ENCODE results near the gene NCOA6. TPM values are rescaled to one million over a fixed set of nuclear protein-coding genes. Genes with fewer than 3 reads are reported as not detected.
"Not testable (repeated sequence)": the region's sequence is repeated elsewhere in the genome, so short reads cannot be mapped to it uniquely, and the experiment has no call there.

Gene NCOA6
- total RNA-seq, 1 donor from 2014 or later, result 24.4 TPM

GRCh38 chr20:34831936-34832335, 6.5 kb upstream of the NCOA6 start:
- DNase-seq (ENCODE audit: low spot score), result no peak

GRCh38 chr20:34829191-34829590, 3.7 kb upstream of the NCOA6 start:
- no peak for DNase-seq (ENCODE audit: low spot score)

GRCh38 chr20:34824806-34825529, 483 bp downstream of the NCOA6 start:
- no peak for DNase-seq (ENCODE audit: low spot score)

- no peak for DNase-seq (ENCODE audit: low spot score)
Measured at GRCh38 chr20:34824452-34824805, 1.0 kb downstream of the NCOA6 start.

- DNase-seq (ENCODE audit: low spot score), result no peak
Measured at GRCh38 chr20:34824026-34824425, 1.4 kb downstream of the NCOA6 start.

GRCh38 chr20:34820805-34821578, 4.5 kb downstream of the NCOA6 start:
- no peak for DNase-seq (ENCODE audit: low spot score)

- DNase-seq (ENCODE audit: low spot score), result no peak
Measured at GRCh38 chr20:34817801-34818200, 7.7 kb downstream of the NCOA6 start.

GRCh38 chr20:34817072-34817471, 8.4 kb downstream of the NCOA6 start:
- DNase-seq (ENCODE audit: low spot score), result no peak

- DNase-seq (ENCODE audit: low spot score), result no peak
Measured at GRCh38 chr20:34815636-34816035, 9.8 kb downstream of the NCOA6 start.

- DNase-seq (ENCODE audit: low spot score), result no peak
Measured at GRCh38 chr20:34808583-34808982, 16.9 kb downstream of the NCOA6 start.

- not testable (repeated sequence) for DNase-seq (ENCODE audit: low spot score)
Measured at GRCh38 chr20:34807944-34808465, 17.4 kb downstream of the NCOA6 start.

GRCh38 chr20:34806255-34806654, 19.2 kb downstream of the NCOA6 start:
- DNase-seq (ENCODE audit: low spot score), result no peak

- no peak for DNase-seq (ENCODE audit: low spot score)
Measured at GRCh38 chr20:34798871-34799270, 26.6 kb downstream of the NCOA6 start.

GRCh38 chr20:34798328-34798727, 27.1 kb downstream of the NCOA6 start:
- DNase-seq (ENCODE audit: low spot score), result no peak

- no peak for DNase-seq (ENCODE audit: low spot score)
Measured at GRCh38 chr20:34797012-34797995, 28.1 kb downstream of the NCOA6 start.

GRCh38 chr20:34794006-34794585, 31.4 kb downstream of the NCOA6 start:
- DNase-seq (ENCODE audit: low spot score), result no peak

GRCh38 chr20:34792687-34793363, 32.6 kb downstream of the NCOA6 start:
- no peak for DNase-seq (ENCODE audit: low spot score)

- DNase-seq (ENCODE audit: low spot score), result no peak
Measured at GRCh38 chr20:34791289-34792020, 34.0 kb downstream of the NCOA6 start.

GRCh38 chr20:34781220-34781619, 44.2 kb downstream of the NCOA6 start:
- DNase-seq (ENCODE audit: low spot score), result no peak

GRCh38 chr20:34780291-34780690, 45.2 kb downstream of the NCOA6 start:
- not testable (repeated sequence) for DNase-seq (ENCODE audit: low spot score)

Data from mesenteric fat pad (tissue), 1 donor.